ENCODE results near the gene CHST12.
"Not testable (repeated sequence)": the region's sequence is repeated elsewhere in the genome, so short reads cannot be mapped to it uniquely, and the experiment has no call there.

The CHST12 gene

GRCh38 chr7:2466675-2467074 is 63.3 kb downstream of the CHST12 start:
- no peak for FAIRE-seq

GRCh38 chr7:2468227-2468626 is 64.8 kb downstream of the CHST12 start:
- FAIRE-seq, result no peak

- FAIRE-seq, result not testable (repeated sequence)
Observed at GRCh38 chr7:2469460-2470203, 66.2 kb downstream of the CHST12 start.

- no peak for FAIRE-seq
Observed at GRCh38 chr7:2470204-2471021, 67.0 kb downstream of the CHST12 start.

- no peak for FAIRE-seq
Observed at GRCh38 chr7:2471022-2471329, 67.6 kb downstream of the CHST12 start.

- FAIRE-seq, result no peak
Observed at GRCh38 chr7:2471396-2471795, 68.0 kb downstream of the CHST12 start.

- FAIRE-seq, result no peak
Observed at GRCh38 chr7:2472739-2473138, 69.3 kb downstream of the CHST12 start.

- FAIRE-seq, result no peak
Observed at GRCh38 chr7:2473496-2474180, 70.2 kb downstream of the CHST12 start.

- no peak for FAIRE-seq
Observed at GRCh38 chr7:2474224-2474623, 70.8 kb downstream of the CHST12 start.

- no peak for FAIRE-seq
Observed at GRCh38 chr7:2474813-2475677, 71.6 kb downstream of the CHST12 start.

- FAIRE-seq, result no peak
Observed at GRCh38 chr7:2475678-2476015, 72.2 kb downstream of the CHST12 start.

GRCh38 chr7:2476298-2476697 is 72.9 kb downstream of the CHST12 start, which contains the start of gene GRIFIN:
GRIFIN (minus strand) TSS chr7:2476398; CDS start chr7:2476383, 15 bp downstream.
- no peak for FAIRE-seq

GRCh38 chr7:2476776-2477446 is 73.5 kb downstream of the CHST12 start:
- no peak for FAIRE-seq

GRCh38 chr7:2477447-2478398 is 74.3 kb downstream of the CHST12 start:
- no peak for FAIRE-seq

- no peak for FAIRE-seq
Observed at GRCh38 chr7:2478399-2478785, 75.0 kb downstream of the CHST12 start.

- no peak for FAIRE-seq
Observed at GRCh38 chr7:2478800-2479199, 75.4 kb downstream of the CHST12 start.

- no peak for FAIRE-seq
Observed at GRCh38 chr7:2479276-2480069, 76.1 kb downstream of the CHST12 start.

GRCh38 chr7:2480070-2480408 is 76.6 kb downstream of the CHST12 start:
- FAIRE-seq, result no peak

GRCh38 chr7:2481195-2481594 is 77.8 kb downstream of the CHST12 start:
- no peak for FAIRE-seq

All from colon (tissue), 2 donors.